Body of pancreas (tissue), 4 donors: Measurements from ENCODE around the gene GPER1. TPM values are rescaled to one million over a fixed set of nuclear protein-coding genes. Genes with fewer than 3 reads are reported as not detected.

ENCODE experiments used
- ATAC-seq: fragments of 150-250 bp; one replicate; pipeline ENCODE4 v1.9.1; 2016
- DNase-seq, 4 donors: peaks; one replicate each; pipeline ENCODE4 v3.0.0-alpha.2; 2019
- H3K27ac ChIP-seq, 4 donors: fragments of 200-600 bp; sonication (generic); 1 replicate in 3 of 4; 2 replicates in 1 of 4; pipeline versions ENCODE4 v1.5.1 to v1.6.1; 2016 to 2019; ENCODE audit warnings: mild to moderate bottlenecking in 1 of 4, mixed read lengths in 1 of 4, moderate library complexity in 1 of 4
- H3K27me3 ChIP-seq, 2 donors: fragments of 200-600 bp; sonication (generic); one replicate each; pipeline ENCODE4 v1.6.0; 2016; ENCODE audit warnings: mild to moderate bottlenecking in 1 of 2
- H3K36me3 ChIP-seq, 2 donors: fragments of 200-600 bp; sonication (generic); replicated peaks in 1 of 2; 2 replicates each; pipeline ENCODE4 v1.5.1; 2016; ENCODE audit warnings: low read depth in 2 of 2; ENCODE audit not compliant: insufficient read depth in 1 of 2
- H3K4me1 ChIP-seq: fragments of 200-600 bp; sonication (generic); one replicate; pipeline ENCODE4 v1.6.0; 2016
- H3K4me3 ChIP-seq, 2 donors: fragments of 200-600 bp; sonication (generic); 1 replicate in 1 of 2; 2 replicates in 1 of 2; pipeline ENCODE4 v1.5.1; 2016 to 2019
- H3K9me3 ChIP-seq, 3 donors: fragments of 200-600 bp; sonication (generic); 1 replicate in 2 of 3; 2 replicates in 1 of 3; pipeline ENCODE4 v1.5.1; 2016
- POLR2A ChIP-seq, 3 donors: fragments of 450-650 bp; IDR thresholded peaks; one replicate each; pipeline ENCODE4 v1.6.1; 2016; ENCODE audit warnings: antibody characterized with exemption in 3 of 3, mild to moderate bottlenecking in 2 of 3
- WGBS, 2 donors: methylation state at CpG; one replicate each; pipeline ENCODE4 v1.1.5; 2017; 5-methylcytosine and 5-hydroxymethylcytosine counted together
- intact Hi-C: fragments of 100-400 bp; cut with DNase I; formaldehyde crosslinking; loops from one replicate; pipeline ENCODE4 v1.15.1; 2023
- total RNA-seq, 2 donors: library from RNA; depleted of rRNA; stranded (reverse); fragments of >200 nt; gene quantifications; one replicate each; pipeline ENCODE4 v1.1.0, GENCODE V29; 2016
- TF ChIP-seq, protein P1 (sequence below), 7 experiments: fragments of 450-650 bp in 4 of 7; fragments of 200-600 bp in 3 of 7; sonication (generic) in 3 of 7; IDR thresholded peaks; one replicate each; pipeline ENCODE4 v1.5.1; 2016 to 2019; ENCODE audit warnings: antibody characterized with exemption in 7 of 7

The GPER1 gene
- total RNA-seq, 2 donors from 2014 or later: 1.0 TPM; not detected in 1

- peak in 2 of 3 donors; percentile 45 to 57 for TF ChIP-seq POLR2A (IDR thresholded peaks at IDR 0.05)
- TF ChIP-seq, protein P1, sequence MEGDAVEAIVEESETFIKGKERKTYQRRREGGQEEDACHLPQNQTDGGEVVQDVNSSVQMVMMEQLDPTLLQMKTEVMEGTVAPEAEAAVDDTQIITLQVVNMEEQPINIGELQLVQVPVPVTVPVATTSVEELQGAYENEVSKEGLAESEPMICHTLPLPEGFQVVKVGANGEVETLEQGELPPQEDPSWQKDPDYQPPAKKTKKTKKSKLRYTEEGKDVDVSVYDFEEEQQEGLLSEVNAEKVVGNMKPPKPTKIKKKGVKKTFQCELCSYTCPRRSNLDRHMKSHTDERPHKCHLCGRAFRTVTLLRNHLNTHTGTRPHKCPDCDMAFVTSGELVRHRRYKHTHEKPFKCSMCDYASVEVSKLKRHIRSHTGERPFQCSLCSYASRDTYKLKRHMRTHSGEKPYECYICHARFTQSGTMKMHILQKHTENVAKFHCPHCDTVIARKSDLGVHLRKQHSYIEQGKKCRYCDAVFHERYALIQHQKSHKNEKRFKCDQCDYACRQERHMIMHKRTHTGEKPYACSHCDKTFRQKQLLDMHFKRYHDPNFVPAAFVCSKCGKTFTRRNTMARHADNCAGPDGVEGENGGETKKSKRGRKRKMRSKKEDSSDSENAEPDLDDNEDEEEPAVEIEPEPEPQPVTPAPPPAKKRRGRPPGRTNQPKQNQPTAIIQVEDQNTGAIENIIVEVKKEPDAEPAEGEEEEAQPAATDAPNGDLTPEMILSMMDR (IDR thresholded peaks at IDR 0.05): no peak
- Histone ChIP-seq H3K9me3 (no peaks in the 10 kb centered on the region), H3K4me3 (no peak overlapping the region), H3K36me3 (peaks cover 0 to 1% of the 10 kb centered on the region in 2 donors), H3K27ac (peak overlapping the region; percentile 2 to 65 (median 58)), H3K27me3 (no peaks in the 10 kb centered on the region), H3K4me1 (peaks cover 15% of the 10 kb centered on the region)
- DNase-seq (peak; percentile 59 to 78 (median 74)), ATAC-seq (peak; percentile 67)
- 36 to 78% methylated on average over 6 to 35 of the region's 35 CpGs for WGBS, 2 donors
- intact Hi-C loops: no loop called here
Observed at GRCh38 chr7:1060315-1061072, 27.4 kb upstream of the GPER1 start.

GRCh38 chr7:1061180-1061579 is 26.7 kb upstream of the GPER1 start:
- H3K36me3 ChIP-seq: peaks cover 0 to 1% of the 10 kb centered on the region in 2 donors
- no peaks in the 10 kb centered on the region for H3K27me3 ChIP-seq
- H3K4me3 ChIP-seq: no peak overlapping the region
- no peak for DNase-seq
- peaks cover 22% of the 10 kb centered on the region for H3K4me1 ChIP-seq
- no peak for ATAC-seq
- no peaks in the 10 kb centered on the region for H3K9me3 ChIP-seq
- intact Hi-C loops: no loop called here
- H3K27ac ChIP-seq: peak overlapping the region in 1 of 4 donors; percentile 58
- 92 to 100% methylated on average over 3 to 9 of the region's 9 CpGs for WGBS, 2 donors
- no peak for TF ChIP-seq POLR2A (IDR thresholded peaks at IDR 0.05)
- TF ChIP-seq, protein P1 (IDR thresholded peaks at IDR 0.05): no peak

DNA sequence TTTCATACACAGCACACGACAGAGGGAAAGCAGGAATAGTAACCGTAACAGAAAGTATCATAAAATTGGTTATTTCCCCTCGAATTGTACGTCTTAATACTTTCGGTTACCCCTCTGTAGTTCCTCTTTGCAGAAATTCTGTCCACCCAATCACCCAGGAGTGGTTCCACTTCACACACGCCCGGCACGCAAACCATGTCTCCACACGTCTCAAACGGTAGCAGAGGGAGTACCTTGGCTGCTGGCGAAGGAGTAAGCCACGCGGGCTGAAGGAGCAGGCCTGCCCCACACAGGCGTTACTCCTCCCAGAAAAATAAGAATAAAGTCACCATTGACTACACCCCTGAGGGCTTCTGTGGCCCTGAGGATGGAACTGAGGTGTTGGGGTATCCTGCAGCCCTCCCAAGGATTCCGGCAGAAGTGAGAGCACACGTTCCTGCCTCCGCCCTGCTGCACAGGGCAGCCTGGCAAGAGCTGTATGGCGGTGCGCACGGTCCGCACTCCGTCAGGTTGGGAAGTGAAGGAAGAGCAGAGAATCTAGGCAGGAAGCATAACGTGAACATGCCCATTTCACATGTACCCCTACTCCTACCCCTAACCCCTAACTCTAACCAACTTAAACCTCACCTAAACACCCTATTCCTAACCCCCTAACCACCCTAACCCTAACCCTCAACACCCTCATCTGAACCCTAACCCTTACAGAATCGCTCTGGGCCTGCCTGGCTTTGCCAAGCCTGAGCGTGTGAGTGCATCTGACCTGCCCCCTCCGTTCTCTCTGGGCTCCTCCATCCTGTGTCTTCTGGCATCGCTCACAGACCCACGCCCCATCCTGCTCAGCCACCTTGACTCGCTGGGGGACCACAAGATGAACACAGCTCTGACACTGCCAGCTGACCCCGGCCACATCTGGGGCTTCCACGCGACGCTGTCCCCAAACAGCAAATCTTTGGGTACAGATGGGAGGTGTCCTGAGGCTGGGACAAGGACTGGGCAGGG is 25.3 kb upstream of the GPER1 start:
- TF ChIP-seq, protein P1 (IDR thresholded peaks at IDR 0.05): no peak
- no peak for TF ChIP-seq POLR2A (IDR thresholded peaks at IDR 0.05)
- WGBS, 2 donors: 84 to 90% methylated on average over 28 to 33 of the region's 33 CpGs
- no peaks in the 10 kb centered on the region for H3K27me3 ChIP-seq
- intact Hi-C loops: loop anchor here (2.0 kb wide), 1 partner anchor 68 kb away; no protein-coding TSS in a partner anchor
- no peak overlapping the region for H3K4me3 ChIP-seq
- H3K36me3 ChIP-seq: peaks cover 0 to 1% of the 10 kb centered on the region in 2 donors
- peaks cover 23% of the 10 kb centered on the region for H3K4me1 ChIP-seq
- DNase-seq: no peak
- ATAC-seq: no peak
- no peaks in the 10 kb centered on the region for H3K9me3 ChIP-seq
- no peak overlapping the region for H3K27ac ChIP-seq

DNA sequence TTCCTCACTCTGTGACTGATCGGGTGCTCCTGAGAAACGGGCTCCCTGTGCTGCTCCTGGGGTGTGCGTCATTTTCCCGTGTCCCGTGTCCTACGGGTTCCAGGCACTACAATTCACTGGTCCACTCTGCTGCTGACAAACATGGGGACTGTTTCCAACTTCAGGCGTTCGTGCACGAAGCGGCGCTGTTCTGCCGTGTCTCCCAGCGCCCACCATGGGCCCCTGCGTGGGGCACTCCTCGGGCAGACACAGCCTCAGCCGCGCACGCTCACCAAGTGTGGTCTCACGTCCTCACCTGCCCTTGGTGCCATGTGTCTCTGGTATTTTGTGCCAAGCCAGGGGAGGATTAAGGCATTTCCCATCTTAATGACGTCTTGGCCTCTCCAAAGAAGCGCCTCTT is 24.6 kb upstream of the GPER1 start:
- intact Hi-C loops: loop anchor here (2.0 kb wide), 1 partner anchor 69 kb away; no protein-coding TSS in a partner anchor
- no peak for ATAC-seq

More for the DNA sequence above, 24.6 kb upstream of the GPER1 start:
- Histone ChIP-seq H3K36me3 (no peaks in the 10 kb centered on the region), H3K4me3 (no peak overlapping the region), H3K27ac (no peak overlapping the region), H3K27me3 (no peaks in the 10 kb centered on the region), H3K9me3 (no peaks in the 10 kb centered on the region), H3K4me1 (peaks cover 23% of the 10 kb centered on the region)
- 95 to 97% methylated on average over 18 to 21 of the region's 21 CpGs for WGBS, 2 donors
- no peak for DNase-seq
- TF ChIP-seq POLR2A (IDR thresholded peaks at IDR 0.05): no peak
- TF ChIP-seq, protein P1 (IDR thresholded peaks at IDR 0.05): no peak
